Stimulated activated naive CD4-positive, alpha-beta T cell (primary cell): ENCODE results near the gene USH1C.

Experiments used
- DNase-seq, 6 experiments: peaks; one replicate each; lab custom pipeline; 2025; lab: John Stamatoyannopoulos, UW

Gene USH1C

DNA sequence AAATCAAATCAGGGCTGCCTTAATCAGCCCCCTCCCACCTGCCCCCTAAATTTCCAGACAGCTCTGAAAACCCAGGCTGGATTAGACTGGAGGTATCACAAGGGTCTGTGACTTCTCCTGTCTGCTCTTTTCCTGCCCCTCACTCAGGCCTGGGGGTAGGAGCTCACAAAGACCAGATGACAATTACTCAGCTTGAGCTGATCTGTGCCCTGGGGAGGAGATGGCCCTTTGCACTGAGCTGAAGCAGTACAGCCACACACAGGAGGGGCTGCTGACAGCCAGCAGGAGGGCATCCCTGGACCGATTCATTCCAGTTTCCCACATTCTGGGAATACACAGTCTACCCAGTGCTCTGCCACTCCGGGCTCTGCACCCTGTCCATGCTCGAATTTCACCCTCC is 71.7 kb downstream of the USH1C start:
- DNase-seq, result no peak

GRCh38 chr11:17471501-17471900 is 72.7 kb downstream of the USH1C start:
- no peak for DNase-seq

DNA sequence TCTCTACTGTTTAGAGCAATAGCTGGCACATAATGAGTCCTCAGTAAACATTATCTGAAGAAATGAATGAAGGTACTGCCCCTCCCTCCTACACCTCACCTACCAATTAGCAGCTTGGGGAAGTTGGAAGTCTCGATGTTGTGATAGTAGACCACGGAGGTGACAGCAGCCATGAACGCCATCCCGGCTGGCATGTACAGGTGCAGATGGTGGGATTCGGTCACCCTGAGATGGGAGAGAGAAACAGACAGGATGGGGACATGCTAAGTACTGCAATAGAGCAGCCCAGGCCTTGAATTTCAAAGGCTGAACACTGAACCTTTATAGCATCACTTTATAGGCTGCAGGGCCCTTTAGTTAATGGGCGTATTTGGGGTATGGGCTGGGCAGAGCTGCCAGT is 74.2 kb downstream of the USH1C start:
- no peak for DNase-seq

- DNase-seq, result no peak
Measured at GRCh38 chr11:17468122-17468521, 76.1 kb downstream of the USH1C start.

- no peak for DNase-seq
Measured at GRCh38 chr11:17463546-17464174, 80.6 kb downstream of the USH1C start.

- no peak for DNase-seq
Measured at GRCh38 chr11:17462940-17463339, 81.3 kb downstream of the USH1C start.

DNA sequence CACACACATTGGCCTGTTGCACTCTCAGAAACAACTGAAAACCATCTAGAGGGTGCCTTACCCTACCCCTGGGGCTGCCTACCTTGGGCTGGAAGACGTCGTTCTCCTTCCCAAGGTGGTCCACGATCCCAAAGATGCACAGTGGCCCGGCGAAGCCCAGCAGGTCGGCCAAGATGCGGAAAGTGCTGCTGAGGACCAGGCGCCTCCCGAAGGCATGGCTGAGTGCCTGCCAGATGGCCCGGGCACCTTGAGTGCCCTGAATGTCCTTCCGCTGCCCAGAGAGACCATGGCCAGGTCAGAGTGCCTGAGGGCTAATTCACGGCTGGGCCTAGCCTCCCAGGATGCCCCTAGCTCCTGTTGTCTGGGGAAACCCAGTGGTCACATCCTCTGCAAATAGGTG is 83.8 kb downstream of the USH1C start:
- no peak for DNase-seq

- DNase-seq, result no peak
Measured at GRCh38 chr11:17459236-17459896, 84.8 kb downstream of the USH1C start.

DNA sequence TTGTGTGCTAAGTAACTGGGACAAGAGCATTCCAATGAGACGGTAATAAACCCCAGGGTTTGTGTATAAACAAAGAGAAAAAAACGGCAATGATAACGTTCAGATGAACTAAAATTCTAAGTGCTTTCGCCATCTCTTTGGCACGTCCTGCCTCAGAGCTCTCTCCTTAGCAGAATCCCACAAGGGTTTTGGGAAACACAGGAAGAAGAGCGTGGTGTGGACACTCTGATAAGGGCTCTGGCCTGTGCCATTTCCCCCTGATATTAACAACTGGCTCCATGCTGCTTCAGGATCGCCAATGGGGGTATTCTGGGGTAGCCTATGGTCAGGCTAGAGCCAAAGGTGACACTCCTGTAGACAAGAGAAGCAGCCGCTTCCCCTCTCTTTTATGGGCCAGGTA is 85.9 kb downstream of the USH1C start:
- no peak for DNase-seq

- no peak for DNase-seq
Measured at GRCh38 chr11:17457396-17458173, 86.6 kb downstream of the USH1C start.

DNA sequence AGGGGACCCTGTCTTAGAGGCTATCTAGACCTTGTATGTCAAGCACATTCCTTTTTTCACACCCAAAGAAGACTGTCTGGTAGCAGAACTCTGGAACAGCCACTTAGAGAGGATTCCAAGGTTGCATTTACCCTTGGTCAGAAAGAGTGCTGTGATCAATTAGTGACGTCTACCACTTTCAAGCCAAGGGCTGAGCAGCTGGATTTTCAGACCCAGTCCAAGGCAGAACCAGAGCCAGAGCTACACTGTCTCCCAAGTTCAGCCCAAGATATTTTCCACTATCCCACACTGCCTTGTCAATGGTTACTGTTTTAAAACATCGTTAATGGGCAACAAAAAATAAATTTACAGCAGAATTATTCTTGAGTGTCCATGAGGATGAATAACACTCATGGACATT is 91.5 kb downstream of the USH1C start:
- DNase-seq, result no peak

DNA sequence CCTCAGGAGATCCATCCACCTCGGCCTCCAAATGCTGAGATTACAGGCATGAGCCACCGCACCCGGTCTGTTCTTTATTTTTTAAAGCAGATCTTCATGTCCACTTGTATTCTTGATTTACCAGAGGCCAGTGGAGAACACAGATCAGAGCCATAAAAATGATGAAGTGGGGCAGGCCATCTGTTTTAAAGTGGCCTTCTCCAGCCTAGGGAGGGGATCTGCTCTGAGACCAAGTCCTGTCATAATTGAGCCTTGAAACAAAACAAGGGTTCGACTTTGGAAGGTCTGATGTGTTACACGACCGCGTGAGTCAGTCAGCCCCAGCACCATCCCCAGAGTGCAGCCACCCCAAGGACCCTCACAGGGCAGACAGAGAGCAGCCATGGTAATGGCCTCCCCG is 95.1 kb downstream of the USH1C start:
- DNase-seq, result no peak

GRCh38 chr11:17446482-17446881 is 97.7 kb downstream of the USH1C start:
- no peak for DNase-seq

DNA sequence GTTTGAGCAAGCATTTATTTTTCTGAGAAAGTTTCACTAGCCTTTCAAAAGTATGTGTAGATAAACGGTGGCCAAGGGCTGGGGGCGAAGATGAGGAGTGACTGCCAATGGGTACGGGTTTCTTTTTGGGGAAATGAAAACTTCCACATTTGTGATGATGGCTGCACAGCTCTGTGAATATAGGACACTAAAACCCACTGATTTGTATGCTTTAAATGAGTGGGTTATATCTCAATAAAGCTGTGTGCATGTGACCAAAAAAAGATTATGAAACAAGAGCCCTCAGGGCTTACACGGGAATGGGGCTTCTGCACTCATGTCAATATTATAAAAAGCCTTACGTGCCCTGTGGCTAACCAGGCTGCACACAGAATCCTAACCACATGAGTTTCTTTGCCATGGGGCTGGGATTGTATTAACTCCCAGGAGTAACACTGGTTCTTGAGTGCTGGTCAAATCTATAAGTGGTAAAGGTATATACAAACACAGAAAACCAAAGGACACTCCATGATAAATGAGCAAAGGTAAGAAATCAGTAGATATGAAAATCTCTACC is 98.9 kb downstream of the USH1C start:
- DNase-seq, result no peak

DNA sequence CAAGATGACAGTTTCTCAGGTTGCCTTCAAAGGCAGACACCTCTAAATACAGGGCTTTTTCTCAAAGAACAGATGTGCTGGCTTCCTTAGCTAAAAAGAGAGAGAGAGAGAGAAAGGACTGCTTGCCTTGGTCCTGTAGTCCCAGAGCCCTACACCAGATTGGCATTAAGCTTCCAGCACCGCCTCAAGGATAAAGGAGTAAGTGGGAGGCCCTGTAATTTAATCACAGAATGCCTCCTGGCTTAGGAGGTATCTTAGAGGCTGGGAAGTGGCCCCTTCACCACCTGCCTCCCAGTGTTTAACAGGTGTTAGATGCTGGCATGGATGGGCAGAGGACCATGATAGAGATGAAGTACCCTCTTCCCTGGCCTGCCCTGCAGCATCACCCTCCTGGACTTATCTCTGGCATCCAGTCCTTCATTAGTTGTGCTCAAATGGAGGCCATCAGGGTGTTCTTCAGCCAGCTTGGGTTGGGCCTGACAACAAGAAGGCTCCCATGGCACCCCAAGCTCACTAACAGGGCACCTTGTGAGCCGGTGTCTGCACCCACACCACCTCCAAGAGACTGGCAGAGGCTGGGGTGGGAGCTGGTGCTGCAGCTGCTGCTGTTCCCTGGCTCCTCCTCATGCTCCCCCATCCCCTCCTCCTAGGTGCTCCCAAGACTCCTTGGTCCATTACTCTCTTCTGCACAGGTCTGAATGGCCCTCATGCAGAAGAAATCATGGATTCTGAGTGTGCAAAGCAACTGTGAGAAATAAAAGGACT is 100.1 kb downstream of the USH1C start:
- DNase-seq, result no peak
